ENCODE results near the gene DCTN5. TPM values are rescaled to one million over a fixed set of nuclear protein-coding genes. Genes with fewer than 3 reads are reported as not detected.
"Not testable (repeated sequence)": the region's sequence is repeated elsewhere in the genome, so short reads cannot be mapped to it uniquely, and the experiment has no call there.

DCTN5 gene
- total RNA-seq, 2 donors from 2014 or later = 23.5 to 38.3 TPM

DNA sequence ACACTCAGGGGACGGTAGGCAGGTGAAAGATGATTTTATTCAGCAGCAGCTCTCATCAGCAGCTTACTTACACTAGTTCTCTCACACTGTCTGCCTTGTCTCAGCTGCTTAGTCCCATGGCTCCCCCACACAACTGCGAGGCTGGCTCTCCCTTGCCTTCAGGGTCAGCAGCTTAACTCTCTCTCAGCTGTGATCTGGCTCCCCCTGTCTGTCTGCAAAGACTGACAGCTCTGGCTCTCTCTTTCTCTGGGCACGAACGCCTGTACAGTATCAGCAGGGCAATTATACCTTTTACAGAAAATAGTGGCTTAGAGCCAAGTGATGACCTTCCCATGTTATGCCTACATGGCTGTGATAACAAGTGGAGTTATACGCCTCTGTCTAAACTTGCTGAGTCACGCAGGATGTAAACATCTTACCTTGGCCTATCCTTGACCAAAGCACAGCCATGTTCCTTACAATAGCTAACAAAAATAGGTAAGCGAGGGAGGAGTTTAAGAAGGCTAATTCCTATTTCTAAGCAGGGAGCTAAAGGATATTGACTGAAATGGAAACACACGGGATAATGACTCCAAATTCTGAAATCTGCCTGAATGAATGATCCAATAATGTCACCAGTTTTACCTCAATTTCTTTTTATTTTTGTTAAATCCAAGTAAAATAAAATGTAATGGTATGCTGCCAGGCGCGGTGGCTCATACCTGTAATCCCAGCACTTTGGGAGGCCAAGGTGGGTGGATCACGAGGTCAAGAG, 44.1 kb upstream of the DCTN5 start:
- DNase-seq (ENCODE audit: low spot score) (no peak), ATAC-seq (ENCODE audit: insufficient number of reproducible peaks, low FRiP score, low read depth) (no peak)
- TF ChIP-seq, protein P1, sequence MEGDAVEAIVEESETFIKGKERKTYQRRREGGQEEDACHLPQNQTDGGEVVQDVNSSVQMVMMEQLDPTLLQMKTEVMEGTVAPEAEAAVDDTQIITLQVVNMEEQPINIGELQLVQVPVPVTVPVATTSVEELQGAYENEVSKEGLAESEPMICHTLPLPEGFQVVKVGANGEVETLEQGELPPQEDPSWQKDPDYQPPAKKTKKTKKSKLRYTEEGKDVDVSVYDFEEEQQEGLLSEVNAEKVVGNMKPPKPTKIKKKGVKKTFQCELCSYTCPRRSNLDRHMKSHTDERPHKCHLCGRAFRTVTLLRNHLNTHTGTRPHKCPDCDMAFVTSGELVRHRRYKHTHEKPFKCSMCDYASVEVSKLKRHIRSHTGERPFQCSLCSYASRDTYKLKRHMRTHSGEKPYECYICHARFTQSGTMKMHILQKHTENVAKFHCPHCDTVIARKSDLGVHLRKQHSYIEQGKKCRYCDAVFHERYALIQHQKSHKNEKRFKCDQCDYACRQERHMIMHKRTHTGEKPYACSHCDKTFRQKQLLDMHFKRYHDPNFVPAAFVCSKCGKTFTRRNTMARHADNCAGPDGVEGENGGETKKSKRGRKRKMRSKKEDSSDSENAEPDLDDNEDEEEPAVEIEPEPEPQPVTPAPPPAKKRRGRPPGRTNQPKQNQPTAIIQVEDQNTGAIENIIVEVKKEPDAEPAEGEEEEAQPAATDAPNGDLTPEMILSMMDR (IDR thresholded peaks at IDR 0.05) = no peak
- Histone ChIP-seq H3K27me3 (replicated peaks; ENCODE audit: insufficient read depth) (no peaks in the 10 kb centered on the region), H3K27ac (no peak overlapping the region), H3K4me1 (ENCODE audit: control insufficient read depth in 1 of 2, low read depth in 2 of 2) (peaks cover 8 to 15% of the 10 kb centered on the region in 2 donors), H3K9me3 (no peaks in the 10 kb centered on the region), H3K36me3 (peaks cover 12% of the 10 kb centered on the region), H3K4me3 (peak overlapping the region; percentile 88)

DNA sequence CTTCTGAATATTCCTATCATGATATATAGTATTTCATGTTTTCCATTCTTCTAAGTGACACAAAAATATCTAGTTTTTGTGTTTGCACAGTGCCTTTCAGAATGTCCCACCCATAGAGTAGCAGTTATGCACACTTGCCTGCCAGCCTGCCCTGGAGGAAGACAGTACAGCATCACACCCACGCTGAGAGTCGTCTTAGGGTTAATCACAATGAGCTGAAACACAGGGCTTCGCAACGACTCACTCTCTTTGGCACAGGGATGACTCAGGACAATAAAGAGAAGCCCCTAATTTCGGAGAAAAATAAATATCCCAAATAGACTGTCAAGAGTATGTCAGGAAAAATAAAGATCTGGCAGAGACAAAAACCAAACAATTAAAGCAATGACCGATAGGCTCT, 33.5 kb upstream of the DCTN5 start:
- DNase-seq (ENCODE audit: low spot score) (no peak), ATAC-seq (ENCODE audit: insufficient number of reproducible peaks, low FRiP score, low read depth) (no peak)
- Histone ChIP-seq H3K27me3 (replicated peaks; ENCODE audit: insufficient read depth) (no peaks in the 10 kb centered on the region), H3K4me3 (no peak overlapping the region), H3K36me3 (peaks cover 9% of the 10 kb centered on the region), H3K9me3 (no peaks in the 10 kb centered on the region), H3K4me1 (ENCODE audit: control insufficient read depth in 1 of 2, low read depth in 2 of 2) (no peaks in the 10 kb centered on the region), H3K27ac (no peak overlapping the region)
- TF ChIP-seq, protein P1 (IDR thresholded peaks at IDR 0.05) = no peak

DNA sequence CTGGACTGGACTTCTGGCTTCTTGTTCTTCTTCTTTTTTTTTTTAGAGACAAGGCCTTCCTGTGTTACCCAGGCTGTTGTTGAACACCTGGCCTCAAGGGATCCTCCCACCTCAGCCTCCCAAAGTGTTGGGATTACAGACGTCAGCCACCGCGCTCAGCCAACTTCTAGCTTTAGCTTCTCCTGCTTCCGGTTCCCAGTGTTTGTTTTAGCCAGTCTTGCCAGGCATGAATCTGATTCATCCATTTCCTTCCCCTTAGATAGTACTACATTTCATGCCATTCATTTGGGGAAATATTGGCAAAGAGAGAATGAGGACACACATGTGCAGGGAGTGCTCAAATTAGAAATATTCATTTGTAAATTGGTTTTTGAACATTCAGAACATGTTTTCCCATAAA, 33.1 kb upstream of the DCTN5 start:
- ATAC-seq (ENCODE audit: insufficient number of reproducible peaks, low FRiP score, low read depth) = no peak
- peaks cover 9% of the 10 kb centered on the region for H3K36me3 ChIP-seq
- H3K27me3 ChIP-seq (replicated peaks; ENCODE audit: insufficient read depth) = no peaks in the 10 kb centered on the region
- no peak overlapping the region for H3K4me3 ChIP-seq
- no peaks in the 10 kb centered on the region for H3K4me1 ChIP-seq (ENCODE audit: control insufficient read depth in 1 of 2, low read depth in 2 of 2)
- TF ChIP-seq, protein P1 (IDR thresholded peaks at IDR 0.05) = no peak
- no peaks in the 10 kb centered on the region for H3K9me3 ChIP-seq
- no peak for DNase-seq (ENCODE audit: low spot score)
- H3K27ac ChIP-seq = no peak overlapping the region

DNA sequence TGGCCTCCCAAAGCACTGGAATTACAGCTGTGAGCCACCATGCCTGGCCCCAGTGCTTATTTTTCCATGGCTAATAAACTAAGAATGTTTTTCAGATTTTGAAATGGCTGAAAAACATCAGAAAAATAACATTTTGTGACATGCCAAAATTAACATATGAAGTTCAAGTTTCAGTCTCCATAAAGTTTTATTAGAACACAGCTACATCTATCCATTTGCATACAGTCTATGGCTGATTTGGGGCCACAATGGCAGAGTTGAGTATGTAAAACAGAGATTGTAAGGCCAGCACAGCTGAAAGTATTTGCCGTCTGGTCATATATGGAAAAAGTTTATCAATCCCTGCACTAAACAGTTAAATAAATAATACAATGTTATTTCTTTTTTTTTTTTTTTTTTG, 31.3 kb upstream of the DCTN5 start:
- Histone ChIP-seq H3K27me3 (replicated peaks; ENCODE audit: insufficient read depth) (no peaks in the 10 kb centered on the region), H3K36me3 (peaks cover 9% of the 10 kb centered on the region), H3K4me3 (no peak overlapping the region), H3K9me3 (no peaks in the 10 kb centered on the region), H3K27ac (no peak overlapping the region), H3K4me1 (ENCODE audit: control insufficient read depth in 1 of 2, low read depth in 2 of 2) (no peaks in the 10 kb centered on the region)
- TF ChIP-seq, protein P1 (IDR thresholded peaks at IDR 0.05) = no peak
- ATAC-seq (ENCODE audit: insufficient number of reproducible peaks, low FRiP score, low read depth) (no peak), DNase-seq (ENCODE audit: low spot score) (no peak)

DNA sequence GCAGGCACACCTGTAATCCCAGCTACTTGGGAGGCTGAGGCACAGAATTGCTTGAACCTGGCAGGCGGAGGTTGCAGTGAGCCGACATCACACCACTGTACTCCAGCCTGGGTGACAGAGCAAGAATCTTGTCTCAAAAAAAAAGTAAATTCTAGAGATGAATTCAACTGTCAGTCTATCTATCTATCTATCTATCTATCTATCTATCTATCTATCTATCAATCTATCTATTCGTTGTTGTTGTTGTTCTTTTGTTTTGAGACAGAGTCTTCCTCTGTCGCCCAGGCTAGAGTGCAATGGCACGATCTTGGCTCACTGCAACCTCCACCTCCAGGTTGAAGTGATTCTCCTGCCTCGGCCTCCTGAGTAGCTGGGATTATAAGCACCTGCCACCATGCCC, 30.4 kb upstream of the DCTN5 start:
- H3K27ac ChIP-seq; ATAC-seq (ENCODE audit: insufficient number of reproducible peaks, low FRiP score, low read depth); H3K4me3 ChIP-seq; H3K36me3 ChIP-seq; DNase-seq (ENCODE audit: low spot score); H3K27me3 ChIP-seq (replicated peaks; ENCODE audit: insufficient read depth); H3K9me3 ChIP-seq; H3K4me1 ChIP-seq (ENCODE audit: control insufficient read depth in 1 of 2, low read depth in 2 of 2): not testable (repeated sequence)

DNA sequence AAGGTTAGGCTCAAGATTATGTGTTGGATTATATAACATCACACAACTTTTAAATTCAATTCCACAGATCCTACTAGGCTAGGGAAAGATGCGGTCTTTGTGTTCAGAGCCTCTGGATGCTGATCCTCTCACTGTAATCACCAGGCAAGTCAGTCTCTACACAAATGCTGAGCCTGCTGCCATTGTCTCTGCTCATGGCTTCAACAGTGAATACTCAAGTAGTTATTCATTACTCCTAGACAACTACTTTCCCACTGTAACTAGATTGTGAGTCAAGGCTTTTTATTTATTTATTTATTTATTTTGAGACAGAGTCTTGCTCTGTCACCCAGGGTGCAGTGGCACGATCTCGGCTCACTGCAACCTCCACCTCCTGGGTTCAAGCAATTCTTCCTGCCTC, 29.3 kb upstream of the DCTN5 start:
- TF ChIP-seq, protein P1 (IDR thresholded peaks at IDR 0.05) = no peak
- Histone ChIP-seq H3K4me3 (no peak overlapping the region), H3K4me1 (ENCODE audit: control insufficient read depth in 1 of 2, low read depth in 2 of 2) (no peaks in the 10 kb centered on the region), H3K27ac (no peak overlapping the region), H3K9me3 (no peaks in the 10 kb centered on the region), H3K27me3 (replicated peaks; ENCODE audit: insufficient read depth) (no peaks in the 10 kb centered on the region), H3K36me3 (peaks cover 6% of the 10 kb centered on the region)
- DNase-seq (ENCODE audit: low spot score) (no peak), ATAC-seq (ENCODE audit: insufficient number of reproducible peaks, low FRiP score, low read depth) (no peak)
